ENCODE results near the gene GAS7.

DNA sequence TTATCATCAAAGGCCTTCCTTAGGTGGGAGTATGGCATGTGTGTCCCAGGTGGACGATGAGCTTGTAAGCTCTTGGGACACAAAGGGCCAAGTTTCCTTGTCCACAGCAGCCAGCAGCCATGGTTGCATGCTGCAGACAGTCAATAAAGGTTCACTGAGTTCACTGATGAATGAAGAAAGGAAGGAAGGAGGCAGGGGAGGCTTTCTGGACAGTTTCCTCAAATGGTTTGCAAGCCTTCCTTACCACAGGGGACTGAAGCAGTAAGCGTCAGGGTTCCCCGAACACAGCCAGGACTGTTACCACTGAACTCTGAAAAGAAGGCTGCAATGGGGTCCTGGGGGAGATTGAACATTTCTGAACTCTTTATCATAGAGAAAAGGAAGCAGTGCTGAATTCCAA, 111.1 kb downstream of the GAS7 start:
- TF ChIP-seq EZH2 (IDR thresholded peaks at IDR 0.05; ENCODE audit: borderline replicate concordance, low read length) = no peak
- TF ChIP-seq CTCF (IDR thresholded peaks at IDR 0.05; ENCODE audit: low read length) = no peak
